GM23248 (cell line): ENCODE measurements around the gene HYLS1. TPM values are rescaled to one million over a fixed set of nuclear protein-coding genes. Genes with fewer than 3 reads are reported as not detected.
A peak's percentile ranks its signal among the peaks of the same experiment; 100 is the strongest.

ENCODE experiments used
- DNase-seq: peaks from one replicate; pipeline ENCODE4 v3.0.0-alpha.2; 2015
- H2AFZ ChIP-seq: fragments of 200-600 bp; sonication (generic); 2 replicates; pipeline ENCODE4 v1.6.1; 2016; ENCODE audit warnings: antibody characterized with exemption
- H3F3A ChIP-seq: fragments of 200-600 bp; sonication (generic); 2 replicates; pipeline ENCODE4 v1.6.1; 2016; ENCODE audit warnings: mild to moderate bottlenecking, antibody characterized with exemption, mixed run types; ENCODE audit not compliant: insufficient read depth
- H3K27ac ChIP-seq: fragments of 200-600 bp; sonication (generic); 2 replicates; pipeline ENCODE4 v1.5.1; 2016; ENCODE audit warnings: mild to moderate bottlenecking
- H3K27me3 ChIP-seq: fragments of 200-600 bp; sonication (generic); replicated peaks from 2 replicates; pipeline ENCODE4 v1.6.1; 2016; ENCODE audit warnings: mild to moderate bottlenecking; ENCODE audit not compliant: insufficient read depth
- H3K36me3 ChIP-seq: fragments of 200-600 bp; sonication (generic); 2 replicates; pipeline ENCODE4 v1.6.1; 2016; ENCODE audit warnings: low read depth, mild to moderate bottlenecking
- H3K4me1 ChIP-seq: fragments of 200-600 bp; sonication (generic); 2 replicates; pipeline ENCODE4 v1.6.1; 2016; ENCODE audit warnings: mild to moderate bottlenecking; ENCODE audit not compliant: insufficient read depth
- H3K4me2 ChIP-seq: fragments of 200-600 bp; sonication (generic); one replicate; pipeline ENCODE4 v1.6.1; 2016; ENCODE audit warnings: mild to moderate bottlenecking; ENCODE audit not compliant: unreplicated experiment
- H3K4me3 ChIP-seq: fragments of 200-600 bp; sonication (generic); 2 replicates; pipeline ENCODE4 v1.5.1; 2016; ENCODE audit warnings: mild to moderate bottlenecking
- H3K79me2 ChIP-seq: fragments of 200-600 bp; sonication (generic); 2 replicates; pipeline ENCODE4 v1.6.1; 2016; ENCODE audit warnings: mild to moderate bottlenecking; ENCODE audit not compliant: insufficient read depth
- H3K9ac ChIP-seq: fragments of 200-600 bp; sonication (generic); 2 replicates; pipeline ENCODE4 v1.6.1; 2016; ENCODE audit warnings: mild to moderate bottlenecking
- H3K9me2 ChIP-seq: fragments of 200-600 bp; sonication (generic); 2 replicates; pipeline ENCODE4 v1.6.1; 2016; ENCODE audit warnings: mixed run types, mild to moderate bottlenecking, moderate library complexity; ENCODE audit not compliant: insufficient read depth
- H3K9me3 ChIP-seq: fragments of 200-600 bp; sonication (generic); one replicate; pipeline ENCODE4 v1.6.1; 2017; ENCODE audit warnings: low read depth
- H4K20me1 ChIP-seq: fragments of 200-600 bp; sonication (generic); 2 replicates; pipeline ENCODE4 v1.6.0; 2016; ENCODE audit not compliant: insufficient read depth
- EZH2 ChIP-seq: fragments of 200-600 bp; sonication (generic); IDR thresholded peaks from 2 replicates; pipeline ENCODE4 v1.6.1; 2018; ENCODE audit warnings: antibody characterized with exemption, mild to moderate bottlenecking; ENCODE audit not compliant: insufficient read depth, poor library complexity, severe bottlenecking
- EZH2phosphoT487 ChIP-seq: fragments of 200-600 bp; sonication (generic); IDR thresholded peaks from 2 replicates; pipeline ENCODE4 v1.6.1; 2018; ENCODE audit warnings: antibody characterized with exemption, moderate library complexity, mild to moderate bottlenecking, low read depth; ENCODE audit not compliant: insufficient read depth
- WGBS, 2 experiments: methylation state at CpG; one replicate each; pipeline ENCODE4 v1.1.6; 2015 to 2017; ENCODE audit warnings: low lambda C conversion rate in 2 of 2, low coverage in 1 of 2; ENCODE audit errors: missing lambda C conversion rate in 2 of 2; 5-methylcytosine and 5-hydroxymethylcytosine counted together
- in situ Hi-C: fragments of 300-500 bp; cut with MboI; formaldehyde crosslinking; loops from 2 replicates; pipeline ENCODE4 v1.15.0; 2020
- polyA plus RNA-seq: library from polyadenylated mRNA; unstranded; fragments of >200 nt; fragmentation: Nextera tagmentation; extraction: Ambion mirVana; gene quantifications from 2 replicates; pipeline ENCODE4 v1.2.1, GENCODE V29; 2016
- total RNA-seq: library from RNA; depleted of rRNA; stranded (reverse); fragments of >200 nt; shearing (Covaris generic); gene quantifications from 2 replicates; pipeline ENCODE4 v1.2.3, GENCODE V29; 2014

The HYLS1 gene
- total and polyA plus RNA-seq, 2 experiments from 2014 or later, result 6.2 to 11.7 TPM

DNA sequence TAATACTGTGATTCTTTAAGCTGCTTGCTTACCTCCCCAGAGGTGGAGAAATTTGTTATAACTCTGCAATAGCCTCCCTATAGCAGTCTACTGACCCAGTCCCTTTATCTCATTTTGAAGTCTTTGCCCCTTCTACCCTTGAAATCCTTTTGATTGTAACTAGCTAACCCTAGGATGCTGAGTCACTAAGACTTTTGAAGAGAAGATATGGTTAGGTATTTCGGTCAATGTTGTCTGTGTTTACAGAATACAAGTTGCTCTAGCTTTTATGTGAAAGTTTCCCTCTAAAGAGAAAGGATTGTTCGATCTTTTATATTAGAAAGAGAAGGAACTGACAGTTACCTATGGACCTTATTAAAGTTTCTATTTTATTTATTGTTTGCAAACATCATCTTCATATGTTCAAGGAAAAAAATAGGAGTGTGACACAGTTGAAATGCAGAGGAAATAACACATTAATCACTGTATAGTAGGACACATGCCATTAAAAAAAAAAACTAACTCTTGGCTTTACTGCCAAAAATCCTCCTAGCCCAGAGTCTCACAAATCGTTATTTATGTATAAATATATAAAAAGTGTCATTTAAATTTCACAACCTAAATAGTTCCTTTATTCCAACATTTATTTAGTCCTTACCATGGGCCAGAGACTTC is 3.1 kb downstream of the HYLS1 start:
- H3F3A ChIP-seq, result peaks cover 45% of the 10 kb centered on the region
- 62 to 65% methylated on average over 3 of the region's 3 CpGs for WGBS, 2 experiments
- no peak overlapping the region for H3K4me2 ChIP-seq
- H3K4me3 ChIP-seq, result no peak overlapping the region
- H3K9ac ChIP-seq, result no peak overlapping the region
- peaks cover 4% of the 10 kb centered on the region; the same call in 1 of the 2 replicates for H4K20me1 ChIP-seq
- no peak overlapping the region for H3K27ac ChIP-seq
- H2AFZ ChIP-seq, result no peak overlapping the region
- peaks cover 14% of the 10 kb centered on the region; the same call in 1 of the 2 replicates for H3K36me3 ChIP-seq
- H3K9me2 ChIP-seq, result no peaks in the 10 kb centered on the region
- H3K4me1 ChIP-seq, result peaks cover 28% of the 10 kb centered on the region
- no peaks in the 10 kb centered on the region for H3K27me3 ChIP-seq
- peaks cover 63% of the 10 kb centered on the region for H3K79me2 ChIP-seq
- in situ Hi-C loops, result no loop called here
- no peak for TF ChIP-seq EZH2
- no peak for TF ChIP-seq EZH2phosphoT487
- peak; percentile 12 for DNase-seq
- H3K9me3 ChIP-seq, result no peaks in the 10 kb centered on the region

DNA sequence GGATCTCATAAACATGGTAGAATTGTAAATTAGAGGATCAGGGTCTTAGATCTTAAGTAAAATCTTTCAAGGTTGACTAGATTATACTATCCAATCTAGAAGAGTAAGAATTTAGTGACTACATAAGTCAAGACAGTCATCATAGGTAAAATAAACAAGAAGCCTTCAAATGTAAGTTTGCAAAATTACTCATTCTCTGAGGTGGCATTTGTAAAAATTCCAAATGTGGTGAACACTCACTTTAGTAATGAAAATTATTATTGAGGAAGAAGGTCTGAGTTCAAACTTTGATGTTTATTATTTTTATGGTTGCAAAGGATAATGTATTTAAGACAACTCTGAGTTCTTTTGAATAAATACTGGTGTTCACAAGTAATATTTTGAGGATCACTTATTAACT is 4.6 kb downstream of the HYLS1 start:
- in situ Hi-C loops, result no loop called here
- no peak overlapping the region for H3K9ac ChIP-seq
- no peaks in the 10 kb centered on the region for H3K27me3 ChIP-seq
- H3F3A ChIP-seq, result peaks cover 36% of the 10 kb centered on the region
- H3K4me3 ChIP-seq, result no peak overlapping the region
- H2AFZ ChIP-seq, result no peak overlapping the region
- H3K9me3 ChIP-seq, result no peaks in the 10 kb centered on the region
- peak overlapping the region; percentile 39; the same call in 1 of the 2 replicates for H3K27ac ChIP-seq
- peaks cover 28% of the 10 kb centered on the region for H3K4me1 ChIP-seq
- DNase-seq, result peak; percentile 65
- H3K36me3 ChIP-seq, result peaks cover 14% of the 10 kb centered on the region; the same call in 1 of the 2 replicates
- no peak for TF ChIP-seq EZH2
- TF ChIP-seq EZH2phosphoT487, result no peak
- H3K79me2 ChIP-seq, result peaks cover 78% of the 10 kb centered on the region
- H3K9me2 ChIP-seq, result no peaks in the 10 kb centered on the region
- H3K4me2 ChIP-seq, result peak overlapping the region; percentile 30
- peaks cover 4% of the 10 kb centered on the region; the same call in 1 of the 2 replicates for H4K20me1 ChIP-seq

DNA sequence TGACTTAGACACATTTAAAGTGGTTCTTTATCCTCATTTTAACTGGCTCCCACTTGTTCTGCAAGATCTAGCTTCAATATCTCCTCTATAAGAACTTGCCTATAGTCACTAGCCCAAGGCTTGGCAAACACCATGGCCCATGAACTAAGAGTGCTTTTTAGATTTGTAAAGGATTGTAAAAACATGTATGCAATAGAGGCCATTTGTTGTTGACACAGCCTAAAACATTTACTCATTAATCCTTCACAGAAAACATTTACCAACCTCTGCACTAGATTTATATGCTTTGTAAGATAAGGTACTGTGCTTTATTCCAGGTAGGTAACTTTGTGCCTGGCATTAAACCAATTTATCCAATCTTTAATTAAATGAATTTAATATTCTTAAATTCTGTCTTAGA is 5.5 kb downstream of the HYLS1 start:
- Histone ChIP-seq H3K27ac (no peak overlapping the region; the same call in 1 of the 2 replicates), H3K4me3 (no peak overlapping the region), H3K4me1 (peaks cover 28% of the 10 kb centered on the region), H3K9me3 (no peaks in the 10 kb centered on the region), H3F3A (peaks cover 35% of the 10 kb centered on the region), H3K9me2 (no peaks in the 10 kb centered on the region), H3K79me2 (peaks cover 87% of the 10 kb centered on the region), H3K9ac (no peak overlapping the region), H2AFZ (no peak overlapping the region), H4K20me1 (peaks cover 4% of the 10 kb centered on the region; the same call in 1 of the 2 replicates), H3K4me2 (no peak overlapping the region), H3K36me3 (peaks cover 14% of the 10 kb centered on the region; the same call in 1 of the 2 replicates), H3K27me3 (no peaks in the 10 kb centered on the region)
- DNase-seq, result no peak
- TF ChIP-seq EZH2 (no peak), EZH2phosphoT487 (no peak)
- in situ Hi-C loops, result no loop called here

DNA sequence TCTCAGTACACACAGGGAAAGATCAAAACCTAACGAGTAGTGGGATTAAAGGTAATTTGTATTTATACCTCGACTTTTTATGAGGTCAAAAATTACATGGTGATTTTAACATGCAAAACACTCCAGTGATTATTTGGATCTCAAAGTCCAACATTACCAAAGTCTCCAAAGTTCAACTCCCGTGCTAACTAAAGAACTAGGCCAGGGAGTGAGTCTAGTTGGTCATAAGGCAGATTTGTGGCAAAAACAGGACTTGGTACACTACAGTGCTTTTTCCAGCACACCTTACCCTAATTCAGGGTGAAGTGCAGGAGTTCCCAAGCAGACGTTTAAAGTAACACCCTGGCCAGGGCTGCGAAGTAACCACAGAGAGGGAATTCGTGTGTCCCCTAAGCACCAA is 14.4 kb downstream of the HYLS1 start:
- Histone ChIP-seq H3K4me3 (peak overlapping the region; percentile 98), H3K27me3 (peaks cover 26% of the 10 kb centered on the region), H3K9ac (no peak overlapping the region), H3K4me2 (no peak overlapping the region), H3K9me2 (no peaks in the 10 kb centered on the region), H3K36me3 (peaks cover 11% of the 10 kb centered on the region), H2AFZ (no peak overlapping the region), H3K9me3 (no peaks in the 10 kb centered on the region), H3K79me2 (peaks cover 49% of the 10 kb centered on the region), H3F3A (peaks cover 15% of the 10 kb centered on the region; the same call in 1 of the 2 replicates), H3K27ac (no peak overlapping the region), H4K20me1 (no peaks in the 10 kb centered on the region), H3K4me1 (peaks cover 3% of the 10 kb centered on the region; the same call in 1 of the 2 replicates)
- in situ Hi-C loops, result no loop called here
- WGBS, 2 experiments, result 84 to 86% methylated on average over 6 of the region's 6 CpGs
- no peak for DNase-seq
- no peak for TF ChIP-seq EZH2
- TF ChIP-seq EZH2phosphoT487, result no peak
